ENCODE results near the gene STPG2. TPM values are rescaled to one million over a fixed set of nuclear protein-coding genes. Genes with fewer than 3 reads are reported as not detected.

Gene STPG2
- total and polyA plus RNA-seq, 4 donors, result 0.05 to 0.67 (median 0.28) TPM; not detected in 1

GRCh38 chr4:97627750-97628149, 515.5 kb downstream of the STPG2 start (continued):
- TF ChIP-seq ZBTB33 (IDR thresholded peaks at IDR 0.05) (no peak), CTCF (IDR thresholded peaks at IDR 0.05; ENCODE audit: low read depth, low read length, missing input control) (no peak), RAD21 (IDR thresholded peaks at IDR 0.05) (no peak)

GRCh38 chr4:97624204-97624603, 519.1 kb downstream of the STPG2 start:
- TF ChIP-seq GABPA (IDR thresholded peaks at IDR 0.05 in 1 of 2, conservative IDR thresholded peaks at IDR 0.05 in 1 of 2) (no peak), FOXA2 (IDR thresholded peaks at IDR 0.05) (no peak), MAX (IDR thresholded peaks at IDR 0.05) (no peak), TAF1 (conservative IDR thresholded peaks at IDR 0.05) (no peak), YY1 (IDR thresholded peaks at IDR 0.05) (no peak), SP1 (IDR thresholded peaks at IDR 0.05) (no peak), RAD21 (IDR thresholded peaks at IDR 0.05) (no peak), ZBTB33 (IDR thresholded peaks at IDR 0.05) (no peak), FOXA1 (IDR thresholded peaks at IDR 0.05) (no peak), RXRA (IDR thresholded peaks at IDR 0.05) (no peak), REST (IDR thresholded peaks at IDR 0.05) (no peak), EGR1 (IDR thresholded peaks at IDR 0.05; ENCODE audit: low read depth in 2 of 2) (no peak), HNF4G (IDR thresholded peaks at IDR 0.05) (no peak), HNF4A (conservative IDR thresholded peaks at IDR 0.05) (no peak), JUND (IDR thresholded peaks at IDR 0.05) (no peak), NR2F2 (IDR thresholded peaks at IDR 0.05) (no peak), CTCF (IDR thresholded peaks at IDR 0.05; ENCODE audit: low read depth, low read length, missing input control) (no peak)
- Histone ChIP-seq H3K9me3 (ENCODE audit: control insufficient read depth in 4 of 4, low read length in 3 of 4) (peaks cover 0 to 4% (median 0%) of the 10 kb centered on the region in 4 donors), H3K9ac (ENCODE audit: low read depth in 1 of 2, low read length in 2 of 2) (no peak overlapping the region), H3K27me3 (ENCODE audit: control insufficient read depth in 4 of 4, insufficient read depth in 4 of 4, low read length in 3 of 4) (no peaks in the 10 kb centered on the region), H3K4me3 (ENCODE audit: low read depth in 1 of 3, low read length in 3 of 3) (no peak overlapping the region), H3K36me3 (ENCODE audit: control insufficient read depth in 4 of 4, insufficient read depth in 3 of 4, low read depth in 1 of 4, low read length in 3 of 4) (no peaks in the 10 kb centered on the region), H3K27ac (ENCODE audit: low read depth in 1 of 2, low read length in 2 of 2) (no peak overlapping the region), H3K4me1 (ENCODE audit: control insufficient read depth in 4 of 4, insufficient read depth in 4 of 4, low read length in 3 of 4) (no peaks in the 10 kb centered on the region)
- WGBS, result 89% methylated on average over 4 of the region's 4 CpGs
- no peak for DNase-seq (ENCODE audit: low spot score)

Data from liver (tissue), 9 donors.